ENCODE measurements around the gene CD83.

CD83 gene

GRCh38 chr6:14105547-14105946 lies 12.0 kb upstream of the CD83 start:
- H4K12ac ChIP-seq (ENCODE audit: low read depth, low read length): no peak overlapping the region
- H3K9ac ChIP-seq (ENCODE audit: low read length): no peak overlapping the region
- H2BK12ac ChIP-seq (ENCODE audit: low read length): no peak overlapping the region
- H3K27me3 ChIP-seq (ENCODE audit: insufficient read depth, low read length): no peaks in the 10 kb centered on the region
- H2AK5ac ChIP-seq (ENCODE audit: low read length): no peak overlapping the region
- no peaks in the 10 kb centered on the region for H3K36me3 ChIP-seq (ENCODE audit: control insufficient read depth in 1 of 2, insufficient read depth in 2 of 2, low read length in 2 of 2)
- H4K91ac ChIP-seq (ENCODE audit: low read depth, low read length): no peak overlapping the region
- no peak overlapping the region for H2BK5ac ChIP-seq (ENCODE audit: low read depth, low read length, poor library complexity)
- peaks cover 3% of the 10 kb centered on the region for H3K9me3 ChIP-seq (ENCODE audit: insufficient read depth, low read depth, low read length)
- H3K18ac ChIP-seq (ENCODE audit: low read length): no peak overlapping the region
- no peaks in the 10 kb centered on the region for H3K79me2 ChIP-seq (ENCODE audit: control insufficient read depth, insufficient read depth, low read length, poor library complexity)
- H3K4me1 ChIP-seq (ENCODE audit: control insufficient read depth in 1 of 2, insufficient read depth in 2 of 2, low read length in 2 of 2): no peaks in the 10 kb centered on the region
- no peak overlapping the region for H3K27ac ChIP-seq (ENCODE audit: low read depth, low read length)
- no peak overlapping the region for H3K14ac ChIP-seq (ENCODE audit: low read length)
- no peak overlapping the region for H3K4me3 ChIP-seq (ENCODE audit: low read depth, low read length)
- no CpG with 5 or more reads among the region's 1 CpG for WGBS (ENCODE audit: extremely low coverage, insufficient coverage, insufficient read length)
- no peak overlapping the region for H2BK120ac ChIP-seq (ENCODE audit: insufficient read depth, low read length, poor library complexity)
- H3K23ac ChIP-seq (ENCODE audit: low read length): no peak overlapping the region
- H3K4ac ChIP-seq (ENCODE audit: low read depth, low read length): no peak overlapping the region
- H2AFZ ChIP-seq (ENCODE audit: insufficient read depth, low read length, poor library complexity): no peak overlapping the region
- H3K79me1 ChIP-seq (ENCODE audit: low read length): no peaks in the 10 kb centered on the region
- H4K8ac ChIP-seq (ENCODE audit: low read depth, low read length): no peak overlapping the region
- no peak overlapping the region for H3K4me2 ChIP-seq (ENCODE audit: low read length)
- no peak for DNase-seq

- Histone ChIP-seq H2BK120ac (ENCODE audit: insufficient read depth, low read length, poor library complexity) (no peak overlapping the region), H3K9me3 (ENCODE audit: insufficient read depth, low read depth, low read length) (peaks cover 3% of the 10 kb centered on the region), H4K8ac (ENCODE audit: low read depth, low read length) (no peak overlapping the region), H3K27me3 (ENCODE audit: insufficient read depth, low read length) (no peaks in the 10 kb centered on the region), H3K14ac (ENCODE audit: low read length) (no peak overlapping the region), H3K4me1 (ENCODE audit: control insufficient read depth in 1 of 2, insufficient read depth in 2 of 2, low read length in 2 of 2) (no peaks in the 10 kb centered on the region), H3K9ac (ENCODE audit: low read length) (no peak overlapping the region), H3K23ac (ENCODE audit: low read length) (no peak overlapping the region), H3K79me2 (ENCODE audit: control insufficient read depth, insufficient read depth, low read length, poor library complexity) (no peaks in the 10 kb centered on the region), H2AK5ac (ENCODE audit: low read length) (no peak overlapping the region), H3K27ac (ENCODE audit: low read depth, low read length) (no peak overlapping the region), H3K79me1 (ENCODE audit: low read length) (no peaks in the 10 kb centered on the region), H3K4ac (ENCODE audit: low read depth, low read length) (no peak overlapping the region), H3K4me3 (ENCODE audit: low read depth, low read length) (no peak overlapping the region), H3K4me2 (ENCODE audit: low read length) (no peak overlapping the region), H2BK12ac (ENCODE audit: low read length) (no peak overlapping the region), H4K12ac (ENCODE audit: low read depth, low read length) (no peak overlapping the region), H3K18ac (ENCODE audit: low read length) (no peak overlapping the region), H2BK5ac (ENCODE audit: low read depth, low read length, poor library complexity) (no peak overlapping the region), H3K36me3 (ENCODE audit: control insufficient read depth in 1 of 2, insufficient read depth in 2 of 2, low read length in 2 of 2) (no peaks in the 10 kb centered on the region), H2AFZ (ENCODE audit: insufficient read depth, low read length, poor library complexity) (no peak overlapping the region), H4K91ac (ENCODE audit: low read depth, low read length) (no peak overlapping the region)
- no peak for DNase-seq
Measured at GRCh38 chr6:14107000-14107399, 10.6 kb upstream of the CD83 start.

- no peak overlapping the region for H4K8ac ChIP-seq (ENCODE audit: low read depth, low read length)
- H2BK5ac ChIP-seq (ENCODE audit: low read depth, low read length, poor library complexity): no peak overlapping the region
- no peak overlapping the region for H4K12ac ChIP-seq (ENCODE audit: low read depth, low read length)
- H4K91ac ChIP-seq (ENCODE audit: low read depth, low read length): no peak overlapping the region
- no peak overlapping the region for H2AK5ac ChIP-seq (ENCODE audit: low read length)
- no peak overlapping the region for H2AFZ ChIP-seq (ENCODE audit: insufficient read depth, low read length, poor library complexity)
- no peak for DNase-seq
- no peaks in the 10 kb centered on the region for H3K27me3 ChIP-seq (ENCODE audit: insufficient read depth, low read length)
- no peak overlapping the region for H3K27ac ChIP-seq (ENCODE audit: low read depth, low read length)
- H3K36me3 ChIP-seq (ENCODE audit: control insufficient read depth in 1 of 2, insufficient read depth in 2 of 2, low read length in 2 of 2): no peaks in the 10 kb centered on the region
- H3K4me2 ChIP-seq (ENCODE audit: low read length): no peak overlapping the region
- no peak overlapping the region for H3K23ac ChIP-seq (ENCODE audit: low read length)
- H3K4me3 ChIP-seq (ENCODE audit: low read depth, low read length): no peak overlapping the region
- no peak overlapping the region for H3K14ac ChIP-seq (ENCODE audit: low read length)
- no peak overlapping the region for H2BK12ac ChIP-seq (ENCODE audit: low read length)
- H3K79me2 ChIP-seq (ENCODE audit: control insufficient read depth, insufficient read depth, low read length, poor library complexity): no peaks in the 10 kb centered on the region
- H3K4me1 ChIP-seq (ENCODE audit: control insufficient read depth in 1 of 2, insufficient read depth in 2 of 2, low read length in 2 of 2): no peaks in the 10 kb centered on the region
- no peaks in the 10 kb centered on the region for H3K79me1 ChIP-seq (ENCODE audit: low read length)
- WGBS (ENCODE audit: extremely low coverage, insufficient coverage, insufficient read length): no CpG with 5 or more reads among the region's 5 CpGs
- peaks cover 3% of the 10 kb centered on the region for H3K9me3 ChIP-seq (ENCODE audit: insufficient read depth, low read depth, low read length)
- H3K9ac ChIP-seq (ENCODE audit: low read length): no peak overlapping the region
- no peak overlapping the region for H3K4ac ChIP-seq (ENCODE audit: low read depth, low read length)
- H2BK120ac ChIP-seq (ENCODE audit: insufficient read depth, low read length, poor library complexity): no peak overlapping the region
- no peak overlapping the region for H3K18ac ChIP-seq (ENCODE audit: low read length)
Measured at GRCh38 chr6:14107711-14108494, 9.7 kb upstream of the CD83 start.

GRCh38 chr6:14108571-14109410 lies 8.8 kb upstream of the CD83 start:
- WGBS (ENCODE audit: extremely low coverage, insufficient coverage, insufficient read length): no CpG with 5 or more reads among the region's 14 CpGs

More at GRCh38 chr6:14108571-14109410, 8.8 kb upstream of the CD83 start:
- Histone ChIP-seq H3K14ac (ENCODE audit: low read length) (no peak overlapping the region), H3K79me1 (ENCODE audit: low read length) (no peaks in the 10 kb centered on the region), H3K79me2 (ENCODE audit: control insufficient read depth, insufficient read depth, low read length, poor library complexity) (no peaks in the 10 kb centered on the region), H3K4me2 (ENCODE audit: low read length) (no peak overlapping the region), H3K4me3 (ENCODE audit: low read depth, low read length) (no peak overlapping the region), H3K4me1 (ENCODE audit: control insufficient read depth in 1 of 2, insufficient read depth in 2 of 2, low read length in 2 of 2) (no peaks in the 10 kb centered on the region), H4K8ac (ENCODE audit: low read depth, low read length) (no peak overlapping the region), H3K9me3 (ENCODE audit: insufficient read depth, low read depth, low read length) (peaks cover 3% of the 10 kb centered on the region), H3K27ac (ENCODE audit: low read depth, low read length) (no peak overlapping the region), H3K18ac (ENCODE audit: low read length) (no peak overlapping the region), H4K12ac (ENCODE audit: low read depth, low read length) (no peak overlapping the region), H2BK120ac (ENCODE audit: insufficient read depth, low read length, poor library complexity) (no peak overlapping the region), H3K27me3 (ENCODE audit: insufficient read depth, low read length) (no peaks in the 10 kb centered on the region), H4K91ac (ENCODE audit: low read depth, low read length) (no peak overlapping the region), H3K23ac (ENCODE audit: low read length) (no peak overlapping the region), H2BK12ac (ENCODE audit: low read length) (no peak overlapping the region), H2AK5ac (ENCODE audit: low read length) (no peak overlapping the region), H2BK5ac (ENCODE audit: low read depth, low read length, poor library complexity) (no peak overlapping the region), H2AFZ (ENCODE audit: insufficient read depth, low read length, poor library complexity) (no peak overlapping the region), H3K4ac (ENCODE audit: low read depth, low read length) (no peak overlapping the region), H3K36me3 (ENCODE audit: control insufficient read depth in 1 of 2, insufficient read depth in 2 of 2, low read length in 2 of 2) (no peaks in the 10 kb centered on the region), H3K9ac (ENCODE audit: low read length) (no peak overlapping the region)
- DNase-seq: peak; percentile 26 to 37

Measured in trophoblast cell (in vitro differentiated cells and primary cell).